Peyer's patch (tissue), 4 donors: ENCODE results near the gene CCNG2. TPM values are rescaled to one million over a fixed set of nuclear protein-coding genes. Genes with fewer than 3 reads are reported as not detected.
A peak's percentile ranks its signal among the peaks of the same experiment; 100 is the strongest.
"Not testable (repeated sequence)": the region's sequence is repeated elsewhere in the genome, so short reads cannot be mapped to it uniquely, and the experiment has no call there.

ENCODE experiments used
- DNase-seq, 3 donors: peaks; one replicate each; pipeline ENCODE4 v3.0.0-alpha.2; 2017 to 2019
- H3K27ac ChIP-seq, 4 donors: fragments of 200-600 bp; sonication (generic); one replicate each; pipeline ENCODE4 v1.5.1; 2016 to 2019
- H3K27me3 ChIP-seq, 2 donors: fragments of 200-600 bp; sonication (generic); one replicate each; pipeline ENCODE4 v1.5.1; 2019
- H3K36me3 ChIP-seq, 3 donors: fragments of 200-600 bp; sonication (generic); one replicate each; pipeline ENCODE4 v1.5.1; 2016 to 2019
- H3K4me1 ChIP-seq, 4 donors: fragments of 200-600 bp; sonication (generic); one replicate each; pipeline ENCODE4 v1.5.1; 2016 to 2019
- H3K4me3 ChIP-seq, 4 donors: fragments of 200-600 bp; sonication (generic); 1 replicate in 3 of 4; 2 replicates in 1 of 4; pipeline ENCODE4 v1.5.1; 2016 to 2019; ENCODE audit warnings: mild to moderate bottlenecking in 1 of 4
- H3K9me3 ChIP-seq, 4 donors: fragments of 200-600 bp; sonication (generic); one replicate each; pipeline ENCODE4 v1.5.1; 2016 to 2019; ENCODE audit warnings: mild to moderate bottlenecking in 1 of 4
- POLR2A ChIP-seq, 2 donors: fragments of 450-650 bp; IDR thresholded peaks; one replicate each; pipeline ENCODE4 v1.5.1; 2017; ENCODE audit warnings: antibody characterized with exemption in 2 of 2, mild to moderate bottlenecking in 2 of 2, moderate library complexity in 2 of 2
- total RNA-seq, 4 donors: library from RNA; depleted of rRNA; stranded (reverse); fragments of >200 nt; gene quantifications; one replicate each; pipeline ENCODE4 v1.1.0, GENCODE V29; 2016
- TF ChIP-seq, protein P1 (sequence below), 6 experiments: fragments of 450-650 bp in 4 of 6; fragments of 200-600 bp in 2 of 6; sonication (generic) in 1 of 6; IDR thresholded peaks; one replicate each; pipeline ENCODE4 v1.5.1; 2017 to 2019; ENCODE audit warnings: antibody characterized with exemption in 6 of 6, mild to moderate bottlenecking in 3 of 6, moderate library complexity in 1 of 6

The CCNG2 gene
- total RNA-seq, 4 donors from 2014 or later: 19.8 to 29.7 (median 25.8) TPM

DNA sequence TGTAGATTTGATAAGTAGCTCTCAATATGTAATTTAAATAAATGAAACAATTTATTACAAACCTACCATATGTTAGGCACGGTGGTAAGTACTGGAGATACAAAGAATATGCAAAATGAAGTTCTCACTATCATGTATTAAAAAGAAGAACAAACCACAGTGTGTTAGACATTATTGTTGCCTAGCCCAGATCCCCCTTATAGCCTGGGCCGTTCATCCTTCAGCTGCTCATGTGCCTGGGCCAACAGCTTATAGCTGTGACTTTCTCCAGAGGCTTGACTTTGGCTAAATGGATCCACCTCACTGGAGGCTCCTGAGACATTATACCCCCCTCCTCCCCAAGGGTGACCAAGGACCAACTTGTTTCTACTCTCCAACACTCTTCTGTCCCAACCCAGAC, 29.8 kb upstream of the CCNG2 start:
- Histone ChIP-seq H3K4me1 (peaks cover 0 to 4% (median 2%) of the 10 kb centered on the region in 4 donors), H3K4me3 (no peak overlapping the region), H3K9me3 (no peaks in the 10 kb centered on the region), H3K27me3 (no peaks in the 10 kb centered on the region), H3K36me3 (no peaks in the 10 kb centered on the region), H3K27ac (peak overlapping the region; percentile 17 to 66 (median 50))
- TF ChIP-seq, protein P1, sequence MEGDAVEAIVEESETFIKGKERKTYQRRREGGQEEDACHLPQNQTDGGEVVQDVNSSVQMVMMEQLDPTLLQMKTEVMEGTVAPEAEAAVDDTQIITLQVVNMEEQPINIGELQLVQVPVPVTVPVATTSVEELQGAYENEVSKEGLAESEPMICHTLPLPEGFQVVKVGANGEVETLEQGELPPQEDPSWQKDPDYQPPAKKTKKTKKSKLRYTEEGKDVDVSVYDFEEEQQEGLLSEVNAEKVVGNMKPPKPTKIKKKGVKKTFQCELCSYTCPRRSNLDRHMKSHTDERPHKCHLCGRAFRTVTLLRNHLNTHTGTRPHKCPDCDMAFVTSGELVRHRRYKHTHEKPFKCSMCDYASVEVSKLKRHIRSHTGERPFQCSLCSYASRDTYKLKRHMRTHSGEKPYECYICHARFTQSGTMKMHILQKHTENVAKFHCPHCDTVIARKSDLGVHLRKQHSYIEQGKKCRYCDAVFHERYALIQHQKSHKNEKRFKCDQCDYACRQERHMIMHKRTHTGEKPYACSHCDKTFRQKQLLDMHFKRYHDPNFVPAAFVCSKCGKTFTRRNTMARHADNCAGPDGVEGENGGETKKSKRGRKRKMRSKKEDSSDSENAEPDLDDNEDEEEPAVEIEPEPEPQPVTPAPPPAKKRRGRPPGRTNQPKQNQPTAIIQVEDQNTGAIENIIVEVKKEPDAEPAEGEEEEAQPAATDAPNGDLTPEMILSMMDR (IDR thresholded peaks at IDR 0.05): no peak
- TF ChIP-seq POLR2A (IDR thresholded peaks at IDR 0.05): no peak
- no peak for DNase-seq

DNA sequence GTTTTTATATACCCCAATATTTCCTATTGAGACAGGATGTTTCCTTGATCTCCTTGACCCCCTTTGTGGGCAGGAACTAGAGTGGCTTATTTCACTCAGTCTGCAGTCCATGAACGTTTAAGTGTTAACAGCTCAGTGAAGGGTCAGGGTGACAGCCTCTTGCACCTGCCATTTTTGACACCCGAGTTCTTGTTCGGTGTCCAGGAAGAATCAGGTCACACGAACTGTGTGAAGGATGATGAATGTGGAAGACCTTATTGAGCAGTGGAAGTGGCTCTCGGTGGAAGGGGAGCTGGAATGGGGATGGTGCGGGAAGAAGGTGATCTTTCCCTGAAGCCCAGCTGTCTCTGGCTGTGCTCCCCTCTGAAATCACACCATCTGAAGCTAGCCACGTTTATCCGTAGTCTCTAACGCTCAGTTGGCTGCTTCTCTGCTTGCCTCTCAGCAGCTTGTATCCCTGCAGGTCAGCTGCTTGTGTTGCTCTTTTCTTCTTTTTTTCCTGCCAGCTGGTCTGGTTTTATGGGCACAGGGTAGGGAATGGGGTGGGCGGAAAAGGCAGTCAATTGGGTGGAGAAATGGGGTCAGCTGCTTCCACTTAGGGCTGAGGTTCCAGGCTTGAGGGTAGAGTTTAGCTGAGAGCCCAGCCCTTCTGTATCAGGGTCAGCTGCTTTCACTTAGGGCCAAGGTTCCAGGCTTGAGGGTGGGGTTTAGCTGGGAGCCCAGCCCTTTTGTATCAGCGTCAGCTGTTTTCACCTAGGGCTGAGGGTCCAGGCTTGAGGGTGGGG, 29.0 kb upstream of the CCNG2 start:
- Histone ChIP-seq H3K27ac (peak overlapping the region; percentile 17 to 66 (median 50)), H3K27me3 (no peaks in the 10 kb centered on the region), H3K9me3 (no peaks in the 10 kb centered on the region), H3K4me3 (no peak overlapping the region), H3K36me3 (no peaks in the 10 kb centered on the region), H3K4me1 (peaks cover 0 to 4% (median 2%) of the 10 kb centered on the region in 4 donors)
- TF ChIP-seq POLR2A (IDR thresholded peaks at IDR 0.05): no peak
- TF ChIP-seq, protein P1 (IDR thresholded peaks at IDR 0.05): no peak
- no peak for DNase-seq

DNA sequence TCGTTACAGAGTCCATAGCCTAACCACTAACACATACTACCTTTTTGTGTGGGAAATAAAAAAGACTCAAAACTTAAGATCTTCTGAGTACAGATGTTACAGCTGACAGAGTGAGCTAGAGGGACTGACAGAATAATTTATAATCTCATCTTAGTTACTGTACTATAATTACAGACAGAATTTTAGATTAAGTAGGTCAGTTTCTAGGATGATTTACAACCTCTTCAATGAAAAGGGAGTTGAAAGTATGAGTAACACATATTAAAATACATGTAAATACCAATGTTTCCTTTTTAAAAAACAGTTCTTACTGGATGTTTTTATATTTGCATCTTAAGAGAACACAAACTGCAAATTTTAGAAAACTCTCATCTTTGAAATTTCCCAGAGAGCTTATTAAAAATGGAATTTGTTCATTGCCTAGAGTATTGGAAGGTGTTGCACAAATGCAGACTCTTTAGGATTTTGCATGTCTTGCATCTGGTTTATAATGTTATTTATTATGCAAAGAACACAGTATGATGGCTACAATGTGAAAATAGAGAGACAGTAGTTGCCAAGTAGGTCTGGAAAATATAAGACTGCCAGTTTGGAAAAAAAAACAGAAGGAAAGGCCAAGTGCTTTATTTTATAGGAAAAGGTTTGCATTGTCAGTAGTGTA, 24.2 kb upstream of the CCNG2 start:
- Histone ChIP-seq H3K27ac (no peak overlapping the region), H3K9me3 (no peaks in the 10 kb centered on the region), H3K27me3 (no peaks in the 10 kb centered on the region), H3K36me3 (no peaks in the 10 kb centered on the region), H3K4me3 (no peak overlapping the region), H3K4me1 (peaks cover 0 to 3% (median 0%) of the 10 kb centered on the region in 4 donors)
- TF ChIP-seq, protein P1 (IDR thresholded peaks at IDR 0.05): no peak
- no peak for TF ChIP-seq POLR2A (IDR thresholded peaks at IDR 0.05)
- no peak for DNase-seq

DNA sequence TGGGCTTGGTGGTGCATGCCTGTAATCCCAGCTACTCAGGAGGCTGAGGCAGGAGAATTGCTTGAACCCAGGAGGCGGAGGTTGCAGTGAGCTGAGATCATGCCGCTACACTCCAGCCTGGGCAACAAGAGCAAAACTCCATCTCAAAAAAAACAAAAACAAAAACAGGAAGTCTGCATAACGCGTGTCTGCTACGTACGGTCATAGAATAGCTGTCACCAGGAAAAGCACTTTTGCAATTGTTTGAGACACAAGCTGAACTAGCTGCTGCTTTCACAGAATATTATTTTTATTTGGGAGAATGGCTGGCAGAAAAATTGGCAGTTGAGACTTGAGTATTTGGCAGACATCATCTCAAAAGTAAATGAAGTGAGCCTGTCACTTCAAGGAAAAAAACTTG, 19.6 kb upstream of the CCNG2 start:
- not testable (repeated sequence) for H3K4me3 ChIP-seq, H3K36me3 ChIP-seq, DNase-seq, H3K27me3 ChIP-seq, H3K27ac ChIP-seq, H3K9me3 ChIP-seq, H3K4me1 ChIP-seq

DNA sequence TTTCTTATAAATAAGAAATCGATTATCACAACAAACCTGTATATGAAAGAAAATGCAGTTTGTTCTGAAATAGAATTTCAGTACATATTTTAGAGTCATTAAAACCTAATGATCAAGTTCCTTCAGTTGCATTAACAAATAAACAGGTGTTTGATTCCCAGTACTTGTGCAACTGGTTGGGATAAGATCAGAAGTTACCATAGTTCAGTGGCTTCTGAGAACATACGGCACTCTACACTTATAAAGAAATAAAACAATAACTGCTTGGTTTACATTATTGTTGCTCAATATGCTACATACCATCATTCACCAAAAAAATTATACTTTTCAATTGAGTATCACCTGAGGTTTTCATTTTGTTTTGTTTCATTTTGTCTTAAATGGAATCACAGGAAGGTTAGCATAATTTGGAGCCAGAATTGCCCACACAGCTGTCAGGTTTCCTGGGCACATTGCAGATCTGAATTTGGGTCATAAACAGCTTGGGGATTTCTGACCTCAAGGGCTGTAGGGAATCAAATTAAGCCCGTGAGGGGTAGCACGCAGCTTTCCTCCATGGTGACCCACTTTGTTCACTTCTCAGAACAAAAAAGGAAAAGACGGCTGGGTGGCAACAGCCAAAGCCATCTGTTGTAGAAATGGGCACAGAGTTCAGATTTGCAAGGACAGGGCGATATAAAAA, 14.9 kb upstream of the CCNG2 start:
- H3K4me3 ChIP-seq: peak overlapping the region in 1 of 4 donors; percentile 7
- H3K27me3 ChIP-seq: no peaks in the 10 kb centered on the region
- peak overlapping the region in 1 of 4 donors; percentile 40 for H3K27ac ChIP-seq
- H3K9me3 ChIP-seq: no peaks in the 10 kb centered on the region
- no peaks in the 10 kb centered on the region for H3K36me3 ChIP-seq
- peaks cover 0 to 18% (median 0%) of the 10 kb centered on the region in 4 donors for H3K4me1 ChIP-seq
- DNase-seq: no peak
- TF ChIP-seq POLR2A (IDR thresholded peaks at IDR 0.05): no peak
- TF ChIP-seq, protein P1 (IDR thresholded peaks at IDR 0.05): no peak

DNA sequence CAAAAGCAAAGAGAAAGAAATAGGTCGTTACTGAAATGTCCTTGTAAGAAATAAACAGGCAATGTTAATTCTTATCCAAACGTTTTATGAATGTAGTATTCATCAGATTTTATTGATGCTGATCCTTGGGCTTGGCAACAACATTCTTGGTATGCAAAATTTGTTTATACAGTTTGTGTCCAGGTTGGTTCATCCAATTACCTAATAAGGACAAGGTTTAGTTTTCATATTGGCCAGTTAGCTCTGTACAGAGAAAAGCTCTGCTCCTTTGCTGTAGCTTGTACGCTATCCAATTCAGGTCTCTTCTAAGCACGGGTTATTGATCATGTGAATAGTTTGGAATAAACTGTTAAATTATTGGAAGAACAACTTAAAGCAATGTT, 14.4 kb upstream of the CCNG2 start:
- Histone ChIP-seq H3K27ac (peak overlapping the region in 1 of 4 donors; percentile 40), H3K27me3 (no peaks in the 10 kb centered on the region), H3K4me3 (peak overlapping the region in 1 of 4 donors; percentile 7), H3K36me3 (no peaks in the 10 kb centered on the region), H3K4me1 (peaks cover 0 to 18% (median 0%) of the 10 kb centered on the region in 4 donors), H3K9me3 (no peaks in the 10 kb centered on the region)
- TF ChIP-seq POLR2A (IDR thresholded peaks at IDR 0.05): no peak
- TF ChIP-seq, protein P1 (IDR thresholded peaks at IDR 0.05): no peak
- DNase-seq: no peak
